ENCODE results near the gene RGL2. TPM values are rescaled to one million over a fixed set of nuclear protein-coding genes. Genes with fewer than 3 reads are reported as not detected.

Gene RGL2, protein sequence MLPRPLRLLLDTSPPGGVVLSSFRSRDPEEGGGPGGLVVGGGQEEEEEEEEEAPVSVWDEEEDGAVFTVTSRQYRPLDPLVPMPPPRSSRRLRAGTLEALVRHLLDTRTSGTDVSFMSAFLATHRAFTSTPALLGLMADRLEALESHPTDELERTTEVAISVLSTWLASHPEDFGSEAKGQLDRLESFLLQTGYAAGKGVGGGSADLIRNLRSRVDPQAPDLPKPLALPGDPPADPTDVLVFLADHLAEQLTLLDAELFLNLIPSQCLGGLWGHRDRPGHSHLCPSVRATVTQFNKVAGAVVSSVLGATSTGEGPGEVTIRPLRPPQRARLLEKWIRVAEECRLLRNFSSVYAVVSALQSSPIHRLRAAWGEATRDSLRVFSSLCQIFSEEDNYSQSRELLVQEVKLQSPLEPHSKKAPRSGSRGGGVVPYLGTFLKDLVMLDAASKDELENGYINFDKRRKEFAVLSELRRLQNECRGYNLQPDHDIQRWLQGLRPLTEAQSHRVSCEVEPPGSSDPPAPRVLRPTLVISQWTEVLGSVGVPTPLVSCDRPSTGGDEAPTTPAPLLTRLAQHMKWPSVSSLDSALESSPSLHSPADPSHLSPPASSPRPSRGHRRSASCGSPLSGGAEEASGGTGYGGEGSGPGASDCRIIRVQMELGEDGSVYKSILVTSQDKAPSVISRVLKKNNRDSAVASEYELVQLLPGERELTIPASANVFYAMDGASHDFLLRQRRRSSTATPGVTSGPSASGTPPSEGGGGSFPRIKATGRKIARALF
- total RNA-seq, result 16.9 and 19.2 TPM in 2 replicates

GRCh38 chr6:33298773-33299236, at the start of gene RGL2:
TSS of gene RGL2 (minus strand) at chr6:33298942. CDS start at chr6:33298610, 332 bp downstream.

DNA sequence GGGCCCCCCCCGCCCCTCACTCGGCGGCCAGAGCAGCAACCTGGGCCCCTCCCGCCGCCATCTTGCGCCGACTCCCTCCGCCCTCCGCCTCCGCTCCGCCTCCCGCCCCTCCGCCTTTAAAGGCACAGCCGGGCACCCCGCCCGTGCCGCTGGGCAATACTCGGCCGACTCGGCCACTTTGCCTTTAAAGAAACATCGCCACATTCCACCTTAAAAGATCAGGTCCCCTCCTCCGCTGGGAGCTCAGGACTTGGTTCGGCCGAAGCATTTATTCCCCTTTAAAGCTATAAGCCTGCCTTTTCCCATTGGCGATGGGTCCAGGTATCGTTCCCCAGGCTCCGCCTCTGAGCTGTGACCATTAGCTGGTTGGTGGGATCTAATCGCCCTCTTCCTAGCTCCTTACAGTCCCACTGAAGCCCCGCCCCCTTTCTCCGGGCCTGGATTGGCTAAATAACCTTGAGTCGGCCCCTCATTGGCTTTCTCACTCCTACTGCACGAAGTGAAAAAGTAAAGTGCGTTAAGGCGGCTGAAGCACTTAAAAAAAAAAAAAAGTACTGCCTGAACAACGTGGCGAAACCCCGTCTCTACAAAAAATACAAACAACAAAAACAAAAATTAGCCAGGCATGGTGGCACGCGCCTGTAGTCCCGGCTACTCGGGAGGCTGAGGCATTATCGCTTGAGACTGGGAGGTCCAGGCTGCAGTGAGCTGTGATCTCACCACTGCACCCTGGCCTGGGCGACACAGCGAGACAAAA, 19.1 kb upstream of the RGL2 start, which contains the start of gene ZBTB22:
ZBTB22 (minus strand) TSS at position 76 of the 757 bp plus-strand sequence. CDS start 828 bp downstream, outside the sequence.

DNA sequence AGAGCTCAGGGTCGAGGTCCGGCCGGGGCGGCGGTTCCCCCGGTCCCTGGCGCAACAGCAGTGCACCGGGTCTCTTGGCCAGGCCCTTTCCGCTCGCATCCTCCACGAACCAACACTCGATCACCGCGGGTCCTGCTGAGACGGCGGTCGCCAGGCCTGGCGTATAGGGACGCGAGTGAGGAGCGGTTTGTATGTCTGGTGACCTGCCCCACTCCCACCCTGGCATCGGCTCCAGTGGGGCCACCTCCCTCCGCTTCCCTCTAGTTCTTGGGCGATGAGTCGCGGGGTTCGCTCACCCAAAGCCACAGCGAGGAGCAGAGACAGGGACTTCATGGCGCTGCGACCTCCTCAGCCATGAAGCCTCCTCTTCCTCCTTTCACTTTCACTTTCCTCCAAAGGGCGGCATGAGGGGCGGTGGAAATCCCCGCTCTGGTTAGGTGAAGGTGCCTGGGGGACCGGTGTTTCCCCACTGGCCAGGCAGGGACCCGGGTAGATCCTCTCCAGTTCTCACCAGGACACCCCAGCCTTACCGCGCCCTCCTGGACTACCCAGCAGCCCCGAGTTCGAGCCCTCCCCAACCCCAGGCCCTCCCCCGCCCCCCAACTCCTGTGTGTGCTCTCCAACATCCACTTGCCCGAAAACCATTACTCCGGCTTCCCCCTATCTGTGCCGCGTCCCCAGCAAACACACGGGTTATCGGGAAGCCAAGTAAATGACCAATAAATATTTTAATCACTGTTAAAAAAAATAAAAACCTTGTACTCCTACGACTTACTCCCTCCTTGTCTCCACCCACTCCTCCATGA, 15.2 kb upstream of the RGL2 start, which contains the start of gene TAPBP:
TAPBP (minus strand) TSS at position 370 of the 806 bp plus-strand sequence; CDS start at position 333, 37 bp downstream.

DNA sequence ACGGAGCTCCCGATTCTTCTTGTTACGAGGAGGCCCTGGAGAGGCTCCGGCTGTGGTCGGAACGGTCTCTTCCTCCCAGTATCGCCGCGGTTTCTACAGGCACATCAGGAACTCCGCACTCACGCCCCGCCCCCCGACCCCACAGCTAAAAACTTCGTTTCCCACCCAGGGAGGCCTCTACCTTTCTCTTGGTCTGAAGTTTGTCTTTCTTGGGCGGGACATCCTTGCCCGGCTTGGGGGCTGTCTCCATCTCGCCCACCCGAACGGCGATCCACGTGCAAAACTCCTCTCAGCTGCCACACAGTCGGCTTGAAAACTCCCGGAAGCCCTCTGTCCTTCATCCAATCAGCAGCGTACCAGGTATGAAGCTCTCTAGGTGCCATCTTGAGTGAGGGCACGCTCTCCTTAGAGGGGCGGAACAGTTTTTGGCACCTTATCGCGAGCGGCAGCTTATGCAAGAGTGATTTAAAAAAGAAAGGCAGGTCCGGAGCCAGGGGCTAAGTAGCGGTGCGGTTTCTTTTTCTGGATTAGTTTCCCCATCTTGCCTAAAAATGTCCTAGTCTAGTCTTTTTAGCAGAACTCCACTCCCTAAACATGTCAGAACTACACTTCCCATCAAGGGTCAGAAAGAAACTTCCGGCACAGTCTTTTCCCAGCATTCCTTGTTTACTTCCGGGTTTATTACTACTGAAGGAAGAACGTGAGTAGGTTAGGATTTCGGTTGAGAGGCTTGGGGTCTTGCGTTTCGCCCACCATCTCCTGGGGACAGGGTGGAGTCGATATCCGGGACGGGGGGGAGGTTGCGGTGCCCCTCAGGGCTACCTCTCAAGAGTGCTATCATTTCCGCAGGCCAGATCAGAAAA, 9.6 kb downstream of the RGL2 start, which contains the start of the genes PFDN6 and WDR46:
PFDN6 (plus strand) TSS at position 681 of the 863 bp plus-strand sequence. CDS start 256 bp downstream, outside the sequence.
WDR46 (minus strand) TSS at position 319 of the 863 bp plus-strand sequence; CDS start at position 250, 69 bp downstream.

GRCh38 chr6:33276864-33277662, 21.7 kb downstream of the RGL2 start, which contains the start of gene B3GALT4:
TSS of gene B3GALT4 (plus strand) at chr6:33277123. CDS start at chr6:33277420, 297 bp downstream.

GRCh38 chr6:33271468-33272274, 27.1 kb downstream of the RGL2 start, which contains the start of the genes RPS18 and VPS52:
TSS of gene RPS18 (plus strand) at chr6:33272075. CDS start at chr6:33272120, 45 bp downstream.
TSS of gene VPS52 (minus strand) at chr6:33271876. CDS start at chr6:33271675, 201 bp downstream.

Other genes with a start within 250 kb of the RGL2 start
- 3.1 and 7.0 TPM in 2 replicates for gene HLA-DPA1, start 225.3 kb downstream of the RGL2 start, total RNA-seq
- 1.8 and 10.2 TPM in 2 replicates for gene HLA-DPB1, start 223.0 kb downstream of the RGL2 start, total RNA-seq
- gene COL11A2, start 106.5 kb downstream of the RGL2 start, total RNA-seq, result under 0.01 and 0.20 TPM in 2 replicates
- 17.6 and 20.5 TPM in 2 replicates for gene RXRB, start 98.3 kb downstream of the RGL2 start, total RNA-seq
- gene SLC39A7, start 98.1 kb downstream of the RGL2 start, total RNA-seq, result 51.8 and 71.0 TPM in 2 replicates
- gene HSD17B8, start 94.3 kb downstream of the RGL2 start, total RNA-seq, result 5.3 and 7.0 TPM in 2 replicates
- 21.7 and 24.2 TPM in 2 replicates for gene RING1, start 90.4 kb downstream of the RGL2 start, total RNA-seq
- gene VPS52, start 27.1 kb downstream of the RGL2 start, total RNA-seq, result 31.6 and 39.5 TPM in 2 replicates
- 2,332 and 5,287 TPM in 2 replicates for gene RPS18, start 26.9 kb downstream of the RGL2 start, total RNA-seq
- 1.1 and 2.5 TPM in 2 replicates for gene B3GALT4, start 21.8 kb downstream of the RGL2 start, total RNA-seq
- 90.0 and 92.3 TPM in 2 replicates for gene WDR46, start 9.7 kb downstream of the RGL2 start, total RNA-seq
- gene PFDN6, start 9.3 kb downstream of the RGL2 start, total RNA-seq, result 38.5 and 40.4 TPM in 2 replicates
- gene TAPBP, start 15.1 kb upstream of the RGL2 start, total RNA-seq, result 68.8 and 73.9 TPM in 2 replicates
- 8.5 and 11.3 TPM in 2 replicates for gene ZBTB22, start 18.8 kb upstream of the RGL2 start, total RNA-seq
- gene DAXX, start 24.0 kb upstream of the RGL2 start, total RNA-seq, result 39.7 and 50.6 TPM in 2 replicates
- 33.1 and 58.1 TPM in 2 replicates for gene KIFC1, start 92.9 kb upstream of the RGL2 start, total RNA-seq
- gene PHF1, start 112.1 kb upstream of the RGL2 start, total RNA-seq, result 8.1 and 14.1 TPM in 2 replicates
- 70.2 and 82.3 TPM in 2 replicates for gene CUTA, start 119.2 kb upstream of the RGL2 start, total RNA-seq
- gene SYNGAP1, start 121.1 kb upstream of the RGL2 start, total RNA-seq, result 6.1 and 6.2 TPM in 2 replicates
- gene ZBTB9, start 155.6 kb upstream of the RGL2 start, total RNA-seq, result 4.0 and 6.1 TPM in 2 replicates

Data from subcutaneous preadipocyte (primary cell).